GM23338 (cell line): Measurements from ENCODE around the gene SLC17A7. TPM values are rescaled to one million over a fixed set of nuclear protein-coding genes. Genes with fewer than 3 reads are reported as not detected.

Experiments
- ATAC-seq: fragments of 200-7000 bp; cut with Tn5 transposase; 3 replicates; pipeline ENCODE4 v1.9.1; 2020
- DNase-seq: peaks from one replicate; pipeline ENCODE4 v3.0.0-alpha.2; 2015; ENCODE audit warnings: low spot score
- H2AFZ ChIP-seq: fragments of 200-600 bp; sonication (generic); 2 replicates; pipeline ENCODE4 v1.8.0; 2016; ENCODE audit warnings: antibody characterized with exemption, mild to moderate bottlenecking, moderate library complexity
- H3F3A ChIP-seq: fragments of 200-600 bp; sonication (generic); replicated peaks from 2 replicates; pipeline ENCODE4 v1.8.0; 2017; ENCODE audit warnings: antibody characterized with exemption, mixed run types, low read depth
- H3K27ac ChIP-seq: fragments of 200-600 bp; sonication (generic); 2 replicates; pipeline ENCODE4 v1.6.1; 2016; ENCODE audit warnings: low read depth
- H3K27me3 ChIP-seq: fragments of 200-600 bp; sonication (generic); 2 replicates; pipeline ENCODE4 v1.8.0; 2016; ENCODE audit warnings: mild to moderate bottlenecking, mixed run types, moderate library complexity; ENCODE audit not compliant: insufficient read depth
- H3K36me3 ChIP-seq: fragments of 200-600 bp; sonication (generic); 2 replicates; pipeline ENCODE4 v1.8.0; 2016; ENCODE audit warnings: mild to moderate bottlenecking; ENCODE audit not compliant: insufficient read depth
- H3K4me1 ChIP-seq: fragments of 200-600 bp; sonication (generic); 2 replicates; pipeline ENCODE4 v1.8.0; 2016; ENCODE audit warnings: mild to moderate bottlenecking, moderate library complexity; ENCODE audit not compliant: insufficient read depth
- H3K4me2 ChIP-seq: fragments of 200-600 bp; sonication (generic); 2 replicates; pipeline ENCODE4 v1.7.1; 2017; ENCODE audit warnings: mixed run types
- H3K4me3 ChIP-seq: fragments of 200-600 bp; sonication (generic); 2 replicates; pipeline ENCODE4 v1.6.1; 2016; ENCODE audit warnings: mixed run types
- H3K79me2 ChIP-seq: fragments of 200-600 bp; sonication (generic); replicated peaks from 2 replicates; pipeline ENCODE4 v1.8.0; 2017; ENCODE audit warnings: mild to moderate bottlenecking; ENCODE audit not compliant: insufficient read depth
- H3K9me2 ChIP-seq: fragments of 200-600 bp; sonication (generic); 2 replicates; pipeline ENCODE4 v1.8.0; 2017; ENCODE audit not compliant: insufficient read depth
- H4K20me1 ChIP-seq: fragments of 200-600 bp; sonication (generic); replicated peaks from 2 replicates; pipeline ENCODE4 v1.8.0; 2017; ENCODE audit warnings: mild to moderate bottlenecking; ENCODE audit not compliant: insufficient read depth
- H3K27ac Mint-ChIP-seq: 2 replicates; pipeline ENCODE4 v1.8.0; 2020; ENCODE audit warnings: inconsistent platforms, mild to moderate bottlenecking, moderate library complexity, mixed read lengths
- H3K27me3 Mint-ChIP-seq: 3 replicates; pipeline ENCODE4 v1.8.0; 2022; ENCODE audit warnings: low read depth, mild to moderate bottlenecking, moderate library complexity, mixed read lengths, inconsistent platforms; ENCODE audit not compliant: insufficient read depth, poor library complexity
- H3K36me3 Mint-ChIP-seq: 3 replicates; pipeline ENCODE4 v1.8.0; 2021; ENCODE audit warnings: low read depth, mild to moderate bottlenecking, inconsistent platforms, moderate library complexity, mixed read lengths
- H3K4me1 Mint-ChIP-seq: 3 replicates; pipeline ENCODE4 v1.8.0; 2020; ENCODE audit warnings: mild to moderate bottlenecking, inconsistent platforms, mixed read lengths
- H3K4me3 Mint-ChIP-seq: 3 replicates; pipeline ENCODE4 v1.8.0; 2021; ENCODE audit warnings: moderate library complexity, mild to moderate bottlenecking, inconsistent platforms, mixed read lengths
- H3K9me3 Mint-ChIP-seq: 3 replicates; pipeline ENCODE4 v1.8.0; 2020; ENCODE audit warnings: moderate library complexity, mild to moderate bottlenecking, inconsistent platforms, mixed read lengths
- JUNB ChIP-seq: IDR thresholded peaks from one replicate; pipeline ENCODE4 v1.6.1; 2016; ENCODE audit warnings: antibody characterized with exemption; ENCODE audit not compliant: unreplicated experiment
- NANOG ChIP-seq: IDR thresholded peaks from 2 replicates; pipeline ENCODE4 v1.6.1; 2016; ENCODE audit warnings: antibody characterized with exemption, borderline replicate concordance
- POLR2AphosphoS5 ChIP-seq: IDR thresholded peaks from 2 replicates; pipeline ENCODE4 v1.6.1; 2016; ENCODE audit warnings: antibody characterized with exemption, low read depth
- REST ChIP-seq: IDR thresholded peaks from one replicate; pipeline ENCODE4 v1.6.1; 2018; ENCODE audit warnings: antibody characterized with exemption; ENCODE audit not compliant: unreplicated experiment
- STAT1 ChIP-seq: IDR thresholded peaks from one replicate; pipeline ENCODE4 v1.6.1; 2016; ENCODE audit warnings: antibody characterized with exemption; ENCODE audit not compliant: unreplicated experiment
- ZNF114 ChIP-seq: fragments of 250-450 bp; sonication (Bioruptor Pico); IDR thresholded peaks from 2 replicates; pipeline ENCODE4 v1.5.0; 2020; ENCODE audit warnings: mild to moderate bottlenecking, moderate library complexity
- ZNF462 ChIP-seq: fragments of 250-450 bp; sonication (Bioruptor Pico); IDR thresholded peaks from 2 replicates; pipeline ENCODE4 v1.5.0; 2020; ENCODE audit warnings: mild to moderate bottlenecking, moderate library complexity
- polyA plus RNA-seq: library from polyadenylated mRNA; unstranded; fragments of >200 nt; fragmentation: Nextera tagmentation; extraction: Ambion mirVana; gene quantifications from 2 replicates; pipeline ENCODE4 v1.2.1, GENCODE V29; 2016
- total RNA-seq: library from RNA; depleted of rRNA; stranded (reverse); fragments of >200 nt; shearing (Covaris generic); gene quantifications from 2 replicates; pipeline ENCODE4 v1.2.3, GENCODE V29; 2014
- TF ChIP-seq, protein P1 (sequence below): IDR thresholded peaks from 2 replicates; pipeline ENCODE4 v1.6.1; 2016; ENCODE audit warnings: antibody characterized with exemption
- TF ChIP-seq, protein P2 (sequence below), 2 experiments: fragments of 200-600 bp in 1 of 2; sonication (generic) in 1 of 2; conservative IDR thresholded peaks; 2 replicates each; pipeline versions ENCODE4 v1.5.1 to v1.6.1; 2016 to 2017; ENCODE audit warnings: antibody characterized with exemption in 2 of 2, low read depth in 2 of 2, mild to moderate bottlenecking in 2 of 2, moderate library complexity in 1 of 2

Gene SLC17A7
- total and polyA plus RNA-seq, 2 experiments from 2014 or later: 0.90 to 1.5 TPM

DNA sequence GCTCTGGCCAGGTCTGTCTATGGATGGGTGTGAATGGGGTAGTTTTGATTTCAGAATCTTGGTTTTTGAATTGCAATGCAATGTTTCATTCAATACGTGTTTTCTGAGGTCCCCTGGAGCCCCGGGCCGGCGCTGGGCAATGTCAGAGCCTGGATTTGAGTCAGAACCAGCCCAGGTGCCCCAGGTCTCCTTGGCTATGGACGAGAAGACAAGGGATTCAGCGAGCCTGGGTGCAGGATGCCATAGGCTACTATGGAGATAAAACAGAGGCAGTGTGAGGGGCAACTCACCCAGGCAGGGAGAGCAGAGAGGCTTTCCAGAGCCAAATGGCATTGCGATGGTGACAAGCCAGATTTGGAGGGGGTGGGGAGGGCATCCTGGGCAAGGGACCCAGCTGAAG is 44.9 kb upstream of the SLC17A7 start:
- H3K4me3 ChIP-seq: no peak overlapping the region
- peaks cover 40% of the 10 kb centered on the region for H3F3A ChIP-seq
- no peak overlapping the region for H3K27ac Mint-ChIP-seq
- H3K9me2 ChIP-seq: no peaks in the 10 kb centered on the region
- H3K27me3 Mint-ChIP-seq: peaks cover 49% of the 10 kb centered on the region
- H3K27ac ChIP-seq: no peak overlapping the region
- peaks cover 40% of the 10 kb centered on the region for H3K36me3 Mint-ChIP-seq
- DNase-seq: no peak
- no peak for TF ChIP-seq JUNB
- TF ChIP-seq REST: no peak
- TF ChIP-seq POLR2AphosphoS5: no peak
- no peak for TF ChIP-seq STAT1
- TF ChIP-seq, protein P1, sequence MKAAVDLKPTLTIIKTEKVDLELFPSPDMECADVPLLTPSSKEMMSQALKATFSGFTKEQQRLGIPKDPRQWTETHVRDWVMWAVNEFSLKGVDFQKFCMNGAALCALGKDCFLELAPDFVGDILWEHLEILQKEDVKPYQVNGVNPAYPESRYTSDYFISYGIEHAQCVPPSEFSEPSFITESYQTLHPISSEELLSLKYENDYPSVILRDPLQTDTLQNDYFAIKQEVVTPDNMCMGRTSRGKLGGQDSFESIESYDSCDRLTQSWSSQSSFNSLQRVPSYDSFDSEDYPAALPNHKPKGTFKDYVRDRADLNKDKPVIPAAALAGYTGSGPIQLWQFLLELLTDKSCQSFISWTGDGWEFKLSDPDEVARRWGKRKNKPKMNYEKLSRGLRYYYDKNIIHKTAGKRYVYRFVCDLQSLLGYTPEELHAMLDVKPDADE: no peak
- TF ChIP-seq NANOG: no peak
- peaks cover 14% of the 10 kb centered on the region for H3K9me3 Mint-ChIP-seq
- no peak overlapping the region for H2AFZ ChIP-seq
- peaks cover 13% of the 10 kb centered on the region; the same call in 2 of the 3 replicates for H3K4me1 Mint-ChIP-seq
- peak overlapping the region; percentile 47; the same call in 1 of the 3 replicates for H3K4me3 Mint-ChIP-seq
- H3K4me1 ChIP-seq: peaks cover 10% of the 10 kb centered on the region; the same call in 1 of the 2 replicates
- peaks cover 32% of the 10 kb centered on the region for H3K36me3 ChIP-seq
- H3K79me2 ChIP-seq: peaks cover 31% of the 10 kb centered on the region
- peaks cover 23% of the 10 kb centered on the region for H4K20me1 ChIP-seq
- H3K27me3 ChIP-seq: no peaks in the 10 kb centered on the region
- no peak overlapping the region for H3K4me2 ChIP-seq
- no peak for ATAC-seq

- H3K4me3 Mint-ChIP-seq: no peak overlapping the region
- TF ChIP-seq ZNF114: no peak
- TF ChIP-seq, protein P2, sequence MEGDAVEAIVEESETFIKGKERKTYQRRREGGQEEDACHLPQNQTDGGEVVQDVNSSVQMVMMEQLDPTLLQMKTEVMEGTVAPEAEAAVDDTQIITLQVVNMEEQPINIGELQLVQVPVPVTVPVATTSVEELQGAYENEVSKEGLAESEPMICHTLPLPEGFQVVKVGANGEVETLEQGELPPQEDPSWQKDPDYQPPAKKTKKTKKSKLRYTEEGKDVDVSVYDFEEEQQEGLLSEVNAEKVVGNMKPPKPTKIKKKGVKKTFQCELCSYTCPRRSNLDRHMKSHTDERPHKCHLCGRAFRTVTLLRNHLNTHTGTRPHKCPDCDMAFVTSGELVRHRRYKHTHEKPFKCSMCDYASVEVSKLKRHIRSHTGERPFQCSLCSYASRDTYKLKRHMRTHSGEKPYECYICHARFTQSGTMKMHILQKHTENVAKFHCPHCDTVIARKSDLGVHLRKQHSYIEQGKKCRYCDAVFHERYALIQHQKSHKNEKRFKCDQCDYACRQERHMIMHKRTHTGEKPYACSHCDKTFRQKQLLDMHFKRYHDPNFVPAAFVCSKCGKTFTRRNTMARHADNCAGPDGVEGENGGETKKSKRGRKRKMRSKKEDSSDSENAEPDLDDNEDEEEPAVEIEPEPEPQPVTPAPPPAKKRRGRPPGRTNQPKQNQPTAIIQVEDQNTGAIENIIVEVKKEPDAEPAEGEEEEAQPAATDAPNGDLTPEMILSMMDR (conservative IDR thresholded peaks at IDR 0.05; ENCODE audit: low read depth in 2 of 2): peak in 1 of 2 experiments; percentile 32; a peak in 2 of 4 replicates
- no peak for TF ChIP-seq ZNF462
These were observed 39.8 kb upstream of the SLC17A7 start for GRCh38 chr19:49481020-49481683.

More at GRCh38 chr19:49481020-49481683, 39.8 kb upstream of the SLC17A7 start:
- H3K4me3 ChIP-seq: no peak overlapping the region
- no peak overlapping the region for H3K27ac ChIP-seq
- H3K4me2 ChIP-seq: no peak overlapping the region
- peaks cover 6% of the 10 kb centered on the region; the same call in 1 of the 2 replicates for H3F3A ChIP-seq
- H3K4me1 ChIP-seq: no peaks in the 10 kb centered on the region
- Mint-ChIP-seq H3K4me1 (peaks cover 6% of the 10 kb centered on the region; the same call in 2 of the 3 replicates), H3K9me3 (peaks cover 3% of the 10 kb centered on the region; the same call in 2 of the 3 replicates), H3K36me3 (no peaks in the 10 kb centered on the region), H3K27me3 (peaks cover 21% of the 10 kb centered on the region), H3K27ac (no peak overlapping the region)
- H3K79me2 ChIP-seq: no peaks in the 10 kb centered on the region
- no peak; the same call in 2 of the 3 replicates for ATAC-seq
- DNase-seq: no peak
- H3K27me3 ChIP-seq: no peaks in the 10 kb centered on the region
- no peak overlapping the region for H2AFZ ChIP-seq
- no peaks in the 10 kb centered on the region for H3K9me2 ChIP-seq
- no peaks in the 10 kb centered on the region for H3K36me3 ChIP-seq
- H4K20me1 ChIP-seq: no peaks in the 10 kb centered on the region
